ENCODE data around the gene ANAPC2.
A peak's percentile ranks its signal among the peaks of the same experiment; 100 is the strongest.
"Not testable (repeated sequence)": the region's sequence is repeated elsewhere in the genome, so short reads cannot be mapped to it uniquely, and the experiment has no call there.

Gene ANAPC2

DNA sequence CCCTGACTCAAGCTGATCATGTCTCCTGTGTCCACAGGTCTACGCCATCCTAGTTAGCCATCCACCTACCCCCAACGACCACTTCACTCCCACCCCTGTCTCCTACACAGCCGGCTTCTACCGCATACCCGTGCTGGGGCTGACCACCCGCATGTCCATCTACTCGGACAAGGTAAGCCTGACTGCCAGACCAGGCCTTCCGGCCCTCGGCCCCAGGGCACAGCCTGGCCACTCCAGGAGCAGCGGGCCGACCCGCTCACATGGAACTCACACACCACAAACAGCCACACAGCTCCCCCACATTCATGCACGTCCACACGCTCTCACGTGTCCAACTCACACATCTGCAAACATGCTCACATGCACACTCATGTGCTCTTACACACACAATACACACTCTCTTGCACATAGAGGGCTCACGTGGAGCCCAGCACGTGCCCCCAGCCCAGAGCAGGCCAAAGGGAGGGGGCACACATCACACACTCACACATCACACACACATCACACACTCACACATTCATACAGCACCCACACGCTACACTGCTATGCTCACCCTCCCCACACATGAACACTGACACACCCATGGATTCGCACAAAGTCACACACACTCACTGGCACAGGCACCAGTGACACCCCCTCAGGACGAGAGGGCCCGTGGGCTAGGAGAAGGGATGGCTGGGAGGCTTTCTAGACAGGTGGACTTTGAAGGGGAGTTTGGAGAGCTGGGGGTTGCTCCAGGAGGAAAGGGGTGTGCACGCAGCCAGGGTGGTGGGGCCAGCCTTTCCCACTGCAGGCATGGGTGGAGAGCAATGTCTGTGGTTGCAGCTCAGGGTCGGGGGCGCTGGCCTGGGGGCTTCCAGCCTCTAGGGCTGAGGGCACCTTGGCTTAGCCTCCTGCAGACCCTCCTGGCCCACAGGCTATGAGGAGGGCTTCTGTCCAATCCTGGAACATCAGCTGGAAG, 46.1 kb downstream of the ANAPC2 start:
- DNase-seq, result no peak

GRCh38 chr9:137141050-137141810, 47.1 kb downstream of the ANAPC2 start:
- DNase-seq, result no peak

DNA sequence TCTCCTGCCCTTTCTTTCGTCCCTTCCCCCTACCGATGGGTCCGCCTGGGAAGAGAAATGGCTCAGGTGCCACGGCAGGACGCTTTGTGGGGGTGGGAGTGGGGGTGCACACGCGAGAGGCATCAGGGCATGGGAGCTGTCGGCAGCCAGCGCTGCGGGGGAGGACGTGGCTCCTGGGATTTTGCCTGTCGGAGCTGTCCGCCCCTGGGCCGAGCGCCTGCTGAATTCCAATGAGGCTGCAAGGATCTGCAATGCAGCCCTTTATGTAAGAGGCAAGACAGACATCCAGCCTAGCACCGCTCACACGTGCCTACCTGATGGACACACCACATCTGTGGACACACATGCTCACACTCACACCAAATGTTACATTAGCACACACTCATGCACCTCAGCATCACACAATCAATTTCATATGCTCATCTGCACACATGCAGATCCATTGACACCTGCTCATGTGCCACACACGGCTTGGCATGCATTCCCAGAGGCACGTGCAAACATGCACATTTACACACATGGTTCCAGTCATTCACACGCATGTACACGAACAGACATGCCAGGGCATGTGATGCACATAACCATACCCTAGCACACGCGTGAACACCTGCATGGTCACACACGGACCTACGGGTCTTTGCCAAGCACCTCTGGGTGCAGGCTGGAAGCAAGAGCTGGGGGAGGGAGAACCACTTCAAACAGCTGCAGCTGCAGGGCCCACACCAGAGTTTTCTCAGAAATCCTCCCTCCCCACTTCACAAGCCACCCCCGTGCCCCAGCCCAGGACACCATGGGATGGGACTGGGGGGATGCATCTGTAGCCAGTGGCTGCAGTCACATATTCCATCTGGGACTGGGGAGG, 48.0 kb downstream of the ANAPC2 start:
- no peak for DNase-seq

GRCh38 chr9:137139468-137140150, 48.8 kb downstream of the ANAPC2 start:
- DNase-seq, result no peak

DNA sequence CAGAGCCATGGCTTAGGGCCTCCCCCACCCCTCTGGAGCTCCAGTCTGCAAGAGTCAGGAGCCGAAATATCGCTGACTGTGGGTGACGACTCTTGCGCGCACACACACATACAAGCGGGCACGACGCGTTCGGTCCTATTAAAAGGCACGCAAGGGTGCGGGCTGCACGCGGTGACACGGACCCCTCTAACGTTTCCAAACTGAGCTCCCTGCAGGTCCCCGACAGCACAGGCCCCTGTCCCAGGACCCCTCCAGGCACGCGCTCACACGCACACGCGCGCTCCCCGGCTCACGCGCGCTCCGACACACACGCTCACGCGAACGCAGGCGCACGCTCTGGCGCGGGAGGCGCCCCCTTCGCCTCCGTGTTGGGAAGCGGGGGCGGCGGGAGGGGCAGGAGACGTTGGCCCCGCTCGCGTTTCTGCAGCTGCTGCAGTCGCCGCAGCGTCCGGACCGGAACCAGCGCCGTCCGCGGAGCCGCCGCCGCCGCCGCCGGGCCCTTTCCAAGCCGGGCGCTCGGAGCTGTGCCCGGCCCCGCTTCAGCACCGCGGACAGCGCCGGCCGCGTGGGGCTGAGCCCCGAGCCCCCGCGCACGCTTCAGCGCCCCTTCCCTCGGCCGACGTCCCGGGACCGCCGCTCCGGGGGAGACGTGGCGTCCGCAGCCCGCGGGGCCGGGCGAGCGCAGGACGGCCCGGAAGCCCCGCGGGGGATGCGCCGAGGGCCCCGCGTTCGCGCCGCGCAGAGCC, 49.5 kb downstream of the ANAPC2 start, which contains the start of gene GRIN1:
GRIN1 (plus strand) TSS at position 433 of the 746 bp plus-strand sequence. CDS start 333 bp downstream, outside the sequence.
- DNase-seq, result no peak

DNA sequence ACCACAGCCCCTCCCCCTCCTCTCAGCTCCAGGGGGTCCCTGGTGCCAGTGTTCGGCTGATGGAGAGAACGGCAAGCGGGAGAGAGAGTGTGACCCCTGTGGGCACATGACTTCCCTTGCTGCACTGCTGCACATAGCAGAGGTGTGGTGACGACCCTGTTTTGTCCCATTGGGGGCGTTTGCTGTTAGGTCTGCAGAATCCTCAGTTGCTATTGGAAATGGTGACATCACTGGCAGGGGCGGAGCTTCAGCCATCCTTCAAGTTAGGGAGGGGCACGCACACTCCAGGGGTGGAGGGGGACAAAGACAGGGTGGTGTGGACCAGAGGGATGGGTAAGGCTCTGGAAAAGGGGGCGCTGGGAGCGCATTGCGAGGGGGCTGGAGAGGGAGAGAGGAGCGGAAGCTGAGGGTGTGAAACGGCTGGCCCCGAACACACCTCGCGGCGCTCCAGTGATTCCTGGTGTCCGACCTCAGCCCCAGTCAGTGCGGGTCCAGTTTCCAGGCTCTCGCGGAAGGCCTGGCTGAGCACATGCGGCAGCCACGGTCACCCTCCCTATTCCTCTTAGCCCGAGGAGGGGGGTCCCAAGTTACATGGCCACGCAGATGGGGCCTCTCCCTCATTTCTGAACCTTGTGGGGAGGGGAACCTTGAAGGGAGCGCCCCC, 50.2 kb downstream of the ANAPC2 start:
- no peak for DNase-seq

- DNase-seq, result no peak
These were observed 51.3 kb downstream of the ANAPC2 start for GRCh38 chr9:137136881-137137607.

DNA sequence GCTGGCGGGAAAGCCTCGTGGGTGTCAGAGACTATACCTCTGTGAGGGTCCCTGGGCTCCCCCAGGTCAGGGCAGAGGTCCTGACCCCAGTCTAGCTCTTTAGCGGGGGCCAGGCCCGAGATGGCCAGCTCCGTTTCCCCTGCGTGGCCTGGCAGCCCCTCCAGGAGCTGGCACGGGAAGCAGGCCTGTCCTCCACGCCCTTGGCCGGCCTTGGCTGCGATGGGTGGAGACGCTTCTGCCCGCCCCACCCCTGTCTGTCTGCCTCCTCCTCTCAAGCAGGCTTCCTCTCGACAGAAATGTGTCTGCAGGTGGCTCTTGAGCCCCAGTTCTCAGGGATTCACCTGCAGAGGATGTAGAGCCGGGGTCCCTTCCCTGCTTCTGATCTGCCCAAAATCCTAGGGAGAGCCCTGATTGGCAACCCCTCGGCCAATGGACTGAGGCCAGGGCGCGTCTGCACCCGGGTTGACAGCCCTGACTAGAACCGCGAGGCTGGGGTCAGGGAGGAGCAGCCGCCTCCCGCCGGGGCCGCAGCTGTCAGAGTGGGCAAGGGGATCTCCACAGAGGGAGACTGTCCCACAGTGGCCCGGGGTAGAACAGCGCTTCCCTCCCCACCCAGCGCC, 52.0 kb downstream of the ANAPC2 start:
- DNase-seq, result no peak

GRCh38 chr9:137135154-137135553, 53.2 kb downstream of the ANAPC2 start:
- DNase-seq, result not testable (repeated sequence)

DNA sequence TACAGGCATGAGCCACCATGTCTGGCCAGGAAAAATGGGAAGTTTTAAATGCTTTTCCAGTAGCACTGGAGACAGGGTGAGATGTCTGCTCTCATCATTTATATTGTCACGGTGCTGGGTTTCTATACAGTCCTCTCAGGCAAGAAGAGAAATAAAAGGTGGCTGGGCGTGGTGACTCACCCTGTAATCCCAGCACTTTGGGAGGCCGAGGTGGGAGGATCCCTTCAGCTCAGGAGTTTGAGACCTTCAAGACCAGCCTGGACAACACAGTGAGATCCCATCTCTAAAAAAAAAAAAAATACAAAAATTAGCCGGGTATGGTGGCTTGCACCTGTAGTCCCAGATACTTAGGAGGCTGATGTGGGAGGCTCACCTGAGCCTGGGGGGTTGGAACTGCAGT, 54.2 kb downstream of the ANAPC2 start:
- DNase-seq, result no peak

DNA sequence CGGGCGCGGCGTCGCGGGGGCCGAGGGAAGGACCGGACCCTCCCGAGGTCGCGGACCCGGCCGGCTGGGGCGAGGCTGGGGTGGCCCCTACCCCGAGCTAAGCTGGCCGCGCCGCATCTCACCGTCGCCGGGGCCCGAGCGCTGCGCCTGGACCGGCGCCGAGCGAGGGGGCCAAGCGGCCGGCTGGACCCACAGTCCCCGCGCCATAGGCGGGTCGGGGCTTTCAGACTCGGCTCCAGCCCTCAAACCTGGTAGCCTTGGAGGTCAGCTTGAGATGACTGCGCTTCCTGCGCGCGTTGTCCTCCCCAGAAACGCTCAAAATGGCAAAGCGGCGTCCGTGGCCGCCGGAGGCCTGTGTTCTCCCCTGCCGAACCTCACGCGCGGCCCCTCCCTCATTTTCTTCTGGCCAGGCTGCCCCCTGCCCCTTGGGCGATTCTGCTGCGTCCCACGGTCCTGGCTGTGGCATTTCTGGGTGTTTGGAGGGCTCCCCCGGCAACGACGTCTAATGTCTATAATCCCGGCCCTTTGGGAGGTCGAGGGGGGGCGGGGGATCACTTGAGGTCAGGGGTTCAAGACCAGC, 58.1 kb downstream of the ANAPC2 start:
- DNase-seq, result no peak

DNA sequence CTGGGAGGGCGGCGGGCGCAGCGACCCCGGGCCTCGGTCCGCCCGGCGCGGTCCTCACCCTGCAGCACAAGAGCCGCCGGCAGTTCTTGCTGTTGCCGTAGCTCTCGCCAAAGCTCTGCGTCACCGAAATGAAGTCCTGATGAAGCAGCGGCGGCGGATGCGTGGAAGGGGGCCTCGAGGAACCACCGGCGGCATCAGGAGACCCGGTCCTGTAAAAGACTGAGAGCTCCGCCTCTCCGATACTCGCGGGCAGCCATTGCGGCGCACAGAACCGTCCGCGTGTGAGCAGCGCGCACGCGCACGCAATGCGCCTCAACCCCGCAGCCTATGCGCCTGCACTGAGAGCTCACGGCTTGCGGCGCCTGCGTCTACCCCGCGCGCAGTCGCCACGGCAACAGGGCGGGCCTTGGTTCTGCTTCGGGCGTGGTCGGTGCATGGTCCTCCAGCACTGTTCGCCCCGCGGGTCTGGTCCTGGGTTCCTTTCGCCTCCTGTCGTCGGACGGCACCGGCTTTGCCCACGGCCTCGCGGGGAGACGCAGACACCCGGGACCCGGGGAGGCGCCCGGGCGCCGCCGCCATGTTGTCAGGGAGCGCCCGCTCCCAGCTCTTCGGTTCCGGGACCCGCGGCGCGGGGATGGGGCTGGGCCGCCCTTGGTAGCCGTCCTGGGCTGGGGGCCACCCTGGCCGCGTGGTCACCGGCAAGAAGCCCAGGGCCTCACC, 58.7 kb downstream of the ANAPC2 start:
- DNase-seq, result peak; percentile 91 to 94

DNA sequence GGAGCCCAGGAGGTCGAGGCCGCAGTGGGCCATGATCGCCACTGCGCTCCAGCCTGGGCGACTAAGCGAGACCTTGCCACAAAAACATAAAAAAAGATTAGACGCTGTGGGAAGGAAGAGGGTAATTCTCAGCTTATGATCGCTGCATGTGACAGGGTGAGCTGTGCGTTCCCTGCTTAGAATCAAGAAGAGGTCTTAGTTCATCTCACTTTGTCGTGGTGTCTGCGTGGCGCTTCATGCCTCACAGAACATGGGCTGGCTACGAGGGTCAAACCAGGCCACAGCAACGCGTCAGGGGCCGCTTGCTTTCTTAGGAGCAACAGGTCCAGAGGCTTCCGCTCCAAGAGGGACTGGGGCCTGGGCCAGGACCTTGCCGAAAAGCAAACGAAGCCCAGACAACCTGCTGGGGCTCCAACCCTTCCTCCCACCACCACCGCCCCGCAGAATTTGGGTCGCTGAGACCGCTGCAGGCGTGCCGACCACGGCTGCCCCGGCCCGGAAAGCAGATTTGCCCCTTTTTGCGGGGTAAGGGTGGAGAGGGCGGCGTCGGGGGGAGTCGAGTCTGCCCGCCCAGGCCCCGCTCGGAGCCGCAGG, 59.4 kb downstream of the ANAPC2 start:
- DNase-seq, result peak; percentile 49 to 55

DNA sequence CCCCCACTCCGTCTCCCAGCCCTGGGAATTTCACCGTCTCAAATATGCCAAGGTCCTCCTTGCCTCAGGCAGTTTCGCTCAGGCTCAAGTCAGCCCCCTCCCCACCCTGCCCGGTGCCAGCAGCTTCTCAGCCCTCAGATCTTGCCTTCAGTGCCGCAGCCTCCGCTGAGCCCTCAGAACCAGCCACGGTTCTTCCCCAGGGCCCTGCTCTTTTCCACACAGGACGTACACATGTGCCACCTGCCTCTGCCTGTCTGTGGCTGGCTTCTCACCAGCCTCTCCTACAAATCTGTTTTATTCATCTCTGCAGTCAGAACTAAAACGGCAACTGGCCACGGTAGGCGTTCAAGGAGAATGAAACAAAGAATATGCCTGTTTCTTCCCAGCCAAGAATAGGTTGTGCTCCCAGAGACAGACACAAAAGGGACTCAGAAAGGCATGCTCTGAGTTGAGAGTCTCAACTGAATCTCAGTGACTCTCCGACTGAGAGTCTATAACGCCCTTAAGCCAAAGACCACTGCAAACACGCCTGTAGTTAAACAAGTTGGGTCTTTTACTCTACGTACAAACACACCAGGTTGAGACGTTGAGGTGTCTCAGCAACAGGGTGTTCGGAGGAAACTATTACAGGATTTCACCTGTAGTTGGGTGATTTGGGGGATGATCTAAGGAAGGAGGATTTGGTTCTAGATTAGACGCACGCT, 60.0 kb downstream of the ANAPC2 start:
- DNase-seq, result peak; percentile 52 to 60

DNA sequence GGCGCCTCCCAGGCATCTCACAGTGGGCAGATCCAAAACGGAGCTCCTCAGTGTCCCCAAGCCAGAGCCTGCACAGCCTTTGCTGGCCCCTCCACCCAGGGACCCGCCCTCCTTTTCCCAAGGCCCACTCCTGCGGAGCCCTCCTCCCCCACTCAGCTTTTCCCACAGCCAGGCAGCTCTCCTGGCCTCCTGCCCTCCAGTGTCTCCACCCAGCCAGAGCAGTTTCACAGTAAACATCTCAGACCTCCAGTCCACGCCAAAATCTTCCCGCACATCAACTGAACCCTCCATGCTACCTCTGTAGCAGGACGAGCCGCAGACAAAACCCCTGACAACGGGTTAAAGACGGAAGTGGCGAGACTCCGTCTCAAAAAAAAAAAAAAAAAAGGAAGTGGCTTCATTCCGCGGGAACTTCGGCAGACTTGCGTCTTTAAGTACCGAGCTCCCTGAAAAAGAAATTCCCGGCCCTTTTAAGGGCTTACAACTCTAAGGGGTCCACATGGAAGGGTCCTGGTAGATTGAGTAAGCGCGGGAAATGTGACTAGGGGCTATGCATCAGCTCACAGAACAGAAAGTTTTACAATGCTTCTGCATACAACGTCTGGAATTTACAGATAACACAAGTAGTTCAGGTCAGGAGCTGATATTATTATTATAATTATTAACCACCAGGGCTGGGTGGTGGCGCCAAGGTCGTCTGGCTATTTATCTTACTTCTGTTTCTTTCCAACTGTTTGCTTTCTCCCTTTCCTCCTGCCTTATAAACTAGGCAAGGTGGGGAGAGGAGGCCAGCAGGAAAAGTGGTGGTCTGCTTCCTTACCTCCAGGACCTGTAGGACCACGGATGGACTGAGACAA, 60.8 kb downstream of the ANAPC2 start:
- DNase-seq, result peak; percentile 52 to 56

DNA sequence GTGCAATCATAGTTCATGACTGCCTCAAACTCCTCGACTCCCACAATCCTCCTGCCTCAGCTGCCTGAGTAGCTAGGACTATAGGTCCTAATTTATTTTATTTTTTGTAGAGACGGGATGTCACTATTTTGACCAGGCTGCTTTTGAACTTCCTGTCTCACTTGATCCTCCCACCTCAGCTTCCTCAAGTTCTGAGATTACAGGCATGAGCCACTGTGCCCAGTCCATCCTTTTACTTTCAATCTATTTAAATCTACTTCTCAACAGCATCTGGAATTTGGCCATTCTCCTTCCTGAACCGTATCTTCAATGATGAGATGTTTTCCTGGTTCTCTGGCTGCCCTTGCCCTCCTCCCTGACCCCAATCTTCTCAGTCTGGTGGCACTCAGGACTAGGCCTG, 61.6 kb downstream of the ANAPC2 start:
- DNase-seq, result no peak

Data from activated T-cell treated with anti-CD3 and anti-CD28 coated beads, Interleukin-2, amount 50 U/mL, for 48 hours (primary cell).